ENCODE results near the gene SLC10A4.
A peak's percentile ranks its signal among the peaks of the same experiment; 100 is the strongest.
"Not testable (repeated sequence)": the region's sequence is repeated elsewhere in the genome, so short reads cannot be mapped to it uniquely, and the experiment has no call there.

SLC10A4 gene, protein sequence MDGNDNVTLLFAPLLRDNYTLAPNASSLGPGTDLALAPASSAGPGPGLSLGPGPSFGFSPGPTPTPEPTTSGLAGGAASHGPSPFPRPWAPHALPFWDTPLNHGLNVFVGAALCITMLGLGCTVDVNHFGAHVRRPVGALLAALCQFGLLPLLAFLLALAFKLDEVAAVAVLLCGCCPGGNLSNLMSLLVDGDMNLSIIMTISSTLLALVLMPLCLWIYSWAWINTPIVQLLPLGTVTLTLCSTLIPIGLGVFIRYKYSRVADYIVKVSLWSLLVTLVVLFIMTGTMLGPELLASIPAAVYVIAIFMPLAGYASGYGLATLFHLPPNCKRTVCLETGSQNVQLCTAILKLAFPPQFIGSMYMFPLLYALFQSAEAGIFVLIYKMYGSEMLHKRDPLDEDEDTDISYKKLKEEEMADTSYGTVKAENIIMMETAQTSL

GRCh38 chr4:48483006-48483776 lies at the start of gene SLC10A4:
Gene SLC10A4, plus strand, starts transcription at chr4:48483343. Its CDS starts 219 bp downstream, at chr4:48483562.
- intact Hi-C loops (cut with DNase I): no loop called here
- peak in 2 of 10 donors; percentile 11 to 49 for DNase-seq

- intact Hi-C loops (cut with DNase I): no loop called here
- DNase-seq: no peak
These were observed 46.8 kb upstream of the SLC10A4 start for GRCh38 chr4:48436318-48436717.

- DNase-seq: peak in 7 of 10 donors; percentile 23 to 84 (median 41)
- intact Hi-C loops (cut with DNase I): no loop called here
These were observed 43.2 kb upstream of the SLC10A4 start for GRCh38 chr4:48439988-48440387.

GRCh38 chr4:48440914-48441313 lies 42.2 kb upstream of the SLC10A4 start:
- DNase-seq; intact Hi-C loops (cut with DNase I): not testable (repeated sequence)

- intact Hi-C loops (cut with DNase I): loop anchor here (2.0 kb wide), 1 partner anchor 517 kb away; no protein-coding TSS in a partner anchor
These were observed 37.4 kb upstream of the SLC10A4 start for GRCh38 chr4:48445704-48446103.

GRCh38 chr4:48446642-48447041 lies 36.5 kb upstream of the SLC10A4 start:
- intact Hi-C loops (cut with DNase I): loop anchor here (2.0 kb wide), 1 partner anchor 516 kb away; no protein-coding TSS in a partner anchor
- DNase-seq: no peak

More at GRCh38 chr4:48445704-48446103, 37.4 kb upstream of the SLC10A4 start:
- DNase-seq: no peak

DNA sequence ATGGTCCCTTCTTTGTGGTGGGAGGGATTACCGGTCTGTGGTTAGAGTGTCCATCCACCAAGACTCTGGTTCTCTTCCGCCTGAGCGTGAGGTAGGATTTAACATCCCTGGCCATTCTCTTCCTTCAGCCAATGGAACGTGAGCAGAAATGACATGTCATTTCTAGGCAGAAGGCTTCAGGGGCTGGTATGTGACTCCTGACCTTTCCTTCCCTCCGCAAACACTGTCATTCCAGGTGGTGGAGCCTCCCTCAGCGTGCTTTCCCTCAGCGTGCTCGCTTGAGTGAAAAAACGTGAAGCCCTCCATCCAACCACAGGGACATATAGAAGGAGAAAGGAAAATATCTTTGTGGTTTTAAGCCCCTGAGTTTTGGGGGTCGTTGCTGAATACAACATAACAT lies 34.0 kb upstream of the SLC10A4 start:
- intact Hi-C loops (cut with DNase I): no loop called here
- DNase-seq: no peak

- intact Hi-C loops (cut with DNase I): no loop called here
- DNase-seq: no peak
These were observed 32.4 kb upstream of the SLC10A4 start for GRCh38 chr4:48450740-48451139.

- DNase-seq; intact Hi-C loops (cut with DNase I): not testable (repeated sequence)
These were observed 31.5 kb upstream of the SLC10A4 start for GRCh38 chr4:48451656-48452055.

DNA sequence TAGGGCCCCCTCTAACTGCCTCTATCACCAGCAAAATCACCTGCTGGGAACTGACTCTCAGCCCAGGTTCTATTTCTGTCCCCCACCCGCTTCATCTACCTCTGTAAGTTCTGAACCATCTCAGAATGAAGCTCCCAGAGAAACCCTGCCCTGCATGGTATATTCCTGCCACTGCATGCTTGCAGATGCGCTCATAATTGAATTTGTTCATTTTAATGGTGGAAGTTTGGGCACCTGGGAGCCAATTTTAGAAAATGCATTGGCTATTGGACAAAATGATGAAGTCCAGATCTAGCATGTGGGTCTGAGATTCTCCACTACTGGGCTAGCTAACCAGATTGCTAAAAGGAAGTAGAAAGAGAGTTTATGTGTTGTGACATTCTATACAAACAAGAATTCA lies 28.6 kb upstream of the SLC10A4 start:
- no peak for DNase-seq
- intact Hi-C loops (cut with DNase I): no loop called here

DNA sequence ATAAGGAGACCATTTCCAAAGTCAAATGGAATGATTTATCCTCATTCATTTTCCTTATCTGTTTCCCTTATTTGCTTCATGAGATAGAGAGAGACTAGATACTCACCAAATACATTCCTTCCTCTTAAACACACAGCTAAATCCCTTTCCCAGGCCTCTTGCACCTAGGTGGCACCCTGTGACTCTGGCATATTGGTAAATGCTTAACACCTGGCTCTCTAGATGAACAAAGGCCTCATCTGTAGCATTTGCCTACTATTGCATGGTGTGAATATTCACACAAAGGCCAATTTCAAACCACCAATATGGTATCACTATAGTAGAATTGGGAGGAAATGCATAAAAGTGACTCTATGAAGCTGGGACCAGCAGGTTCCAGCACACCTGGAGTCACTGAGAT lies 22.1 kb upstream of the SLC10A4 start:
- DNase-seq: no peak
- intact Hi-C loops (cut with DNase I): no loop called here

DNA sequence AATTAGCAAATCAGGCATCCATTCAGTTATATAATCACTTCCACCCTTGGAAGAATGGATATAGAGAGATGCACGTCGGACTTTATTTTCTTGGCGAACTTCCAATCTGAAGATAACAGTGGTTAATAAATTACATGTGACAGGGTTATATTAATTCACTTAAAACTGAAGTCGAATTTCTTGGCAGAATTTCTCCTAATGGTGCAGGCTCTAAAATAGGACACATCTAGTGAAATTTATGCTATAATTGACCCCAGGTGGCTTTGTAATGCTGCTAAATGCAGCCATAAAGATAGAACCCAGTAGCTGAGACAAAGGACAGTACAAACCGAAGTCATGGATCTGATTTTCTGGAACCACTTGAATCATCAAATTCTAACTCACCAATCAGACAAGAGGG lies 20.8 kb upstream of the SLC10A4 start:
- intact Hi-C loops (cut with DNase I): no loop called here
- DNase-seq: no peak

DNA sequence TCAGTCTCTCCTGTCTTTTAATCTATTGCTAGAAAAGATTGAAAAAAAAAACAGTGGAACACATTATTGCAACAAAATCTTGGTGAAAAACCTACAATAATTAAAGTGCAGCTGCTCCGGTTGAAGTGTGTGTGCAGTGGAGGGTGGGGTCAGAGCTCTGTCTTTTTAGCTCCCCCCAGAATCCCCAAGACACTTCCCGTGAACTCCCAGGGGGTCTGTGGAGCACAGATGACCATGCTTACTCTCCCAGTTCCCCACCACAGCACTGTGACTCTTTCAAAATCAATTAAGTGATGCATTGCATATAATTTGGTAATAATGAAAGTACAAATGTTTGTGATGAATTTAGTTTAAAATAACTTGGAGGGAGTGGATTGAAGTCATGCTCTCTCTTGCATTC lies 15.7 kb upstream of the SLC10A4 start:
- intact Hi-C loops (cut with DNase I): no loop called here
- DNase-seq: no peak

GRCh38 chr4:48467891-48468290 lies 15.3 kb upstream of the SLC10A4 start:
- no peak for DNase-seq
- intact Hi-C loops (cut with DNase I): no loop called here

DNA sequence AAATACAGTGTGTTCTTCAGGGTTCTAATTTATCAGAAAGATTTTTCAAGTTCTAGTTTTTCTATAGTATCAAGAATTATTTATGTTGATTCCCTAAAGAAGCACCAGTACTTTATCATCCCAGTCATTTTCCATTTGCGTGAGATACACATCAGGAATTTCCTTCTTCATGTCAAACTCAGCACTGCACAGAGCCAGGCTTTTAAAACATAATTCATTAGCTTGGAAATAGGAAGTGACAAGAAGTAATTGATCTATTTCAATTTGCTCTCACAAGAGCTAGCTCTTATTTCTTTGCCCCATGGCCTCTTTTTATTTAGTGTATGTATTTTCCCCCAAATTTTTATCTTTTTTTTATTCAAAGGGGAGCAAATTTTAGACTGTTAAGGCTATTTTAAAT lies 13.0 kb upstream of the SLC10A4 start:
- intact Hi-C loops (cut with DNase I): no loop called here
- no peak for DNase-seq

- intact Hi-C loops (cut with DNase I): no loop called here
- DNase-seq: no peak
These were observed 12.6 kb upstream of the SLC10A4 start for GRCh38 chr4:48470570-48470969.

- no peak for DNase-seq
- intact Hi-C loops (cut with DNase I): no loop called here
These were observed 10.3 kb upstream of the SLC10A4 start for GRCh38 chr4:48472794-48473193.

DNA sequence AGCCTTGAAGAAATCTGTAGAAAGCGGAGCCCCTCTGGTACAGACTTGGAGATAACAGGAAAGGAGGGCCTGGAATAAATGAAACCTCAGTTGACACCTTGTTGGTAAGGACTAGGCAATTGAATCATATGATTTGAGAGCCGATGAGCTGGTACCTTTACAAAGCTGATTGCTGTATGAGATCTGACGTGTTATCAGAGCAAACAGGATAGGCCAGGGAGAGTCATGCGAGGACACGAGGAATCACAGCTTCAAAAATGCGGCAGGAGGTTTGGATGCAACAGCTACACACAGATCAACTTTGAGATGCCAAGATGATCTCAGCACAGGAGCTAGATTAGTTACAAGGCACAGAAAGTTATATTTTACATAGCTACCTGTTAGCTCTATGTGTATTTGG lies 7.4 kb upstream of the SLC10A4 start:
- no peak for DNase-seq

DNA sequence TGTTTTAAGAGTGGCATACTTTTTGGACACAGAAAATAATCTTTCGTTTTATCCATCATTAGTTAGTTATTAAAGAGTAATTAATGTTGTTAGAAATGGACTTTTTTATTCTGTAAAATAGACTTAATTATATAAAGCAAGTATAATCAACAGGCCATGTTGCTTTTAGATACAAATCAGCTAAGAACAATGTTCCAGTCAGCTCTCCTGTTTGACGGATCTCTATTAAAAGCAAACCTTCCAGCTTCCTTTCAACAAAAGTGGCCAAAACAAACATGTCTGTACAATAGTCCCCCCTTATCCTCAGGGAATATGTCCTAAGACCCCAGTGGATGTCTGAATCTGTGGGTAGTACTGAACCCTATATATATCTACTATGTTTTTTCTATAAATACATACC lies 4.9 kb upstream of the SLC10A4 start:
- intact Hi-C loops (cut with DNase I): no loop called here
- DNase-seq: no peak

More for the DNA sequence above, 7.4 kb upstream of the SLC10A4 start:
- intact Hi-C loops (cut with DNase I): no loop called here

DNA sequence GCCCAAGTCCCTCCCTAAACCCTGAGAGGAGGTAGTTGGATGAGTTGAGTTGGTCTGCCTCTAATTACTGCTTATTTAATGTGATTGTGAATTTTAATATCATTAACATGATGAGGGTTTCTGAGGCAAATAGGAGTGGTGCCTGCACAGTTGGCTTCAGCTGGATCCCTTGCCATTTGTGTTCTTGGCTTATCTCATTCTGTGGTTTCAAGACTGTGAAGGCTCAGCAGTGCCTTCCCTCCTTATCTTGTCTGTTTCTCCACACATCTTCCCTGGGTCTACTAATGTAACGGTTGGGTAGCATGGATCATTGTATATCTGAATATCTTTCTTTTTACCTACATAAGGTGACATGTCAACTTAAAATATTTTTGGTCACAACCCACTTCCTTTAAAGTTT lies 1.6 kb upstream of the SLC10A4 start:
- intact Hi-C loops (cut with DNase I): no loop called here
- DNase-seq: no peak

- DNase-seq: peak in 3 of 10 donors; percentile 69 to 77 (median 77)
- intact Hi-C loops (cut with DNase I): no loop called here
These were observed 792 bp downstream of the SLC10A4 start for GRCh38 chr4:48483777-48484493.
